H4 (cell line): ENCODE results near the gene BHMT. TPM values are rescaled to one million over a fixed set of nuclear protein-coding genes. Genes with fewer than 3 reads are reported as not detected.
"Not testable (repeated sequence)": the region's sequence is repeated elsewhere in the genome, so short reads cannot be mapped to it uniquely, and the experiment has no call there.

Experiments used
- DNase-seq: peaks from one replicate; pipeline ENCODE4 v3.0.0-alpha.2; 2015; ENCODE audit warnings: low spot score
- total RNA-seq: library from RNA; depleted of rRNA; stranded (reverse); fragments of >200 nt; shearing (Covaris generic); gene quantifications from 2 replicates; pipeline ENCODE4 v1.2.3, GENCODE V29; 2014

The BHMT gene
- total RNA-seq, 1 experiment from 2014 or later, result not detected

DNA sequence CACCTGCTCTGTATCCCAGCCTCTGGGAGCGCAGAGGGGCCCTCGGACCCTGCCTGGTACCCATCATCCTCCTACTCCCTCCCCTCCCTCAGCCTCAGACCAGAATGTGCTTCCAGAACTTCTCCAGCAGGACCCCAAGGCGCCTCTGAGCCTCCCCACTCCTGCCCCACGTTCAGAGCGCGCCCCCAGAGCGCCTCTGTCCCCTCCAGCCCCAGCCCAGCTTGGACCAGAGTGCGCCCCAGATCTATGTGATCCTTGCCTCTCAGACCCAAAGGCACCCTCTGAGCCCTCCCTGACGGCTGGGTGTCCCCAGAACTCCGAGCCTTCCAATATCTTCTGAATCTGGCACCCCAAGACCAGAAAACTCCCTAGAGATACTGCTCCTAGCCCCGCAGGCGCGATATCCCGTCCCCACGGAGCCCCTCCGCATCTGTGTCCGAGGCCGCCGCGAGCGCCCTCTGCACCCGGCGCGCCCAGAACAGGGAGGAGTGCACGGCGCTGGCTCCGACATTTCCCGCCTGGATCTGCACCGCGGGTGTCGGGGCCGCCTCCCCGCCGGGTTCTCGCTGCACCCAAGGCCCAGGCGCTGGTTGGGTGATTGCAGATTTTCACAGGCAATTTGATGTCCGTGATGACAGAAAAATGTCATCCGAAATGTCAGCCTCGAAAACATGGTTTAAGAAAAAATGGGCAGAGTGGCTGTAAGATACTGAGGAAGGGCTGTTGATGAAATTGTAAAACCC is 522 bp downstream of the BHMT start:
- DNase-seq, result no peak

DNA sequence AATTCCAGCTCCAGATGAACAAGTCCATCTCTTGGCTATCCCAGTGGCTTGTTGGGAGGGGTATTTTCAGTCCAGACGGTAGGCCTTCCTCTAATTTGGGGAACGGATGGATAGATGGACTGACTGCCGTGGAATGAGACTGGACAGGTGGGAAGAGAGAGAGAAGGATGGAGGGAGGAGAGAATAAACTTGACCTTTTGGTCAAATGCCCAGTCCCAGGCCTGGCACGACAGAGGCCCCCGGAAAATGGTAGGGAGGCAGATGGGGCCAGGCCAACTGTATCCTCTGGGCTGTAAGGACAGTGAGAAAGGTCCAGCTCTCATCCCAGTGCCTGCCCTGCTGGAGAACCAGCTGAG is 1.1 kb downstream of the BHMT start:
- no peak for DNase-seq

DNA sequence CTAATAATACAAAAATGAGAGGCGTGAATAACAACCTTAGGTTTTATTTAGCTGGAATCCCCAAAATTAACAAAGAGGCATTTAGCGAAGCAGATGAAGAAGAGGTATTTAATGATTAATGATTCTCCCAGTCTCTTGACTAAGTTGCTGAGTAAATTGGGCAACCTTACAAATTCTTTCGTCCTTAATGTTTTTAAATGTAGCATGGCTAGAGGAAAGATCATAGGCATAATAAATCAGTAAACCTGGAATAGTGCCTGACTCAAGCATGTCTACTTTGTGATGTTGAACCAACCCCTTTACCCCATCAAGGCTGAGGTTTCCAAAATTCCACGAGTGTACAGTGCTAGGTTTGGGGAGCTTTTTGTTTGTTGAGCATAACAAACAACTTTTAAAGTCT is 7.9 kb downstream of the BHMT start:
- no peak for DNase-seq

DNA sequence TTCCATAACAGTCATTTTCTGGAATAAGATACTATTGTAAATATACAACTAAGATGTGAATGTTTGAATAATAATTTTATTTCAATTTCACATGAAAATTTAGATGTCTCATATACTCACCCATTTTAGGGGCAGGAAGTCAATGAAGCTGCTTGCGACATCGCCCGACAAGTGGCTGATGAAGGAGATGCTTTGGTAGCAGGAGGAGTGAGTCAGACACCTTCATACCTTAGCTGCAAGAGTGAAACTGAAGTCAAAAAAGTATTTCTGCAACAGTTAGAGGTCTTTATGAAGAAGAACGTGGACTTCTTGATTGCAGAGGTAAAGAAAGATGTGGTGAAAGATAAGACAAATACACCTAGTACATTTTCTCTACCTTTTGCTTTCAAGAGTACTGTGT is 8.6 kb downstream of the BHMT start:
- no peak for DNase-seq

DNA sequence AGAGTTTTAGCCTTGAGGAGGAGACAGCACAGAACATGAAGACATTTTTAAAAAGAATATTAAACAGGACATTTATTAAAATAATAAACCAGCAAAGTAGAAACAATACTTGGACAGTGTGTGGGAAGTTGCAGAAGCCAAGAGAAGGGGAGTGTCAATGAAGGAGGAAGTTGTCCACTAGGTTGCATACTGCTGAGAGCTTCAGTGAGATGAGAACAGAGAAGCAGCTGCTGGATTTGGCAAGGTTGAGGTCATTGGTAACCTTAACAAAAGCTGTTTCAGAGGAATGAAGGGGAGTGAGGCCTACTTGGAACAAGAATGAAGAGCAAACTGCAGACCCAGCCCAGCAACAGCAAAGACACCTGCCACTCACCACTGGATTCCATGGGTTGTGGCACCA is 11.4 kb downstream of the BHMT start:
- DNase-seq, result no peak

DNA sequence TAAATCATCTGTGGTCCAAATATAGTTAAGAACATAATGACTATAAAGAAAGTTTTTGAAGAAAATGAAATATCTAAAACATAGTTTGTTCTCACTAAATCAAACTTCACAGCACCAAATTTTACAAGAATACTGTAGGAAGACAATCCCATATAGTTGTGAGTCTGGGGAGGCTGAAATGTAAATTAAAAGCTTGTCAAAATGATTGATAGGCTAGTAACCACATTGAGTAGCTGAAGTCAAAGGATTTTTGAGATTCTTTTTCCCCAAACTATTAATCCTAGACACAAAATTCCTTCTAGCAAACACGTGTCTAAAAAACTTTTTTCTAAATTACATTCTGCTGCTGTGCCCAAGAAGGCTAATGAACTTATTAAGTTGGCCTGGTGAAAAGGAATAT is 13.0 kb downstream of the BHMT start:
- no peak for DNase-seq

DNA sequence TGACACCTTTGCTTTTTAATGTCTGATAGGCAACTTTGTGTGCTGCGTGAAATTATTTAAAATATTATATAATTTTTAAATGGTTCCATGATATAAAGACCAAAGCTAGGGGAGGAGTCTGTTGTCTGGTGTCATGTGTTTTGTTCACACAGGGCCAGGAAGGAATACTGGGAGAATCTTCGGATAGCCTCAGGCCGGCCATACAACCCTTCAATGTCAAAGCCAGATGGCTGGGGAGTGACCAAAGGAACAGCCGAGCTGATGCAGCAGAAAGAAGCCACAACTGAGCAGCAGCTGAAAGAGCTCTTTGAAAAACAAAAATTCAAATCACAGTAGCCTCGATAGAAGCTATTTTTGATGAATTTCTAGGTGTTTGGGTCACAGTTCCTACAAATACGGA is 19.2 kb downstream of the BHMT start:
- DNase-seq, result no peak

DNA sequence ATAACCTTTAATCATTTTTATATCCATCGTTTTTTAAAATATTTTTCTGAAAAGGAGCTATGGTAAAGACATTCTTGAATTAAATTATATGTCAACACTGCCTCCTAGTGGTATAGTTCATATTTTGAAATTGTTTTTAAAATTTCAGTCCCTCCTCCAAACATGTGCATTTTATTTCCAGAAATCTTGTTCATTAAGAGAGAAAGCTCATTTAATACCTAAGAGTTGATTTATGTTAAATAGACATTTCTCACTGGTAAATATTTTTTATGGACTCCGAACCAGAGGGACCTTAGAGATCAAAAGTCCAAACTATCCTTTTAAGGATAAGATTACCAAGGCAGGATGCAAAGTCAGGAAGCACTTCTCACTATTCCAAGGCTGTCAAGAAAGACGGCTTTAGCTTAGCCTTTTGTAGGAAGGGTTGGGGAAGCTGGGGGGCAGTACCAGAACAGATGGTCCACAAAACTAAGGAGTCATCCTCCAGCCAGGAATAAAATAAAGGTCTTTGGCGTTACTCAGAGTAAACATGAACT is 21.6 kb downstream of the BHMT start:
- no peak for DNase-seq

DNA sequence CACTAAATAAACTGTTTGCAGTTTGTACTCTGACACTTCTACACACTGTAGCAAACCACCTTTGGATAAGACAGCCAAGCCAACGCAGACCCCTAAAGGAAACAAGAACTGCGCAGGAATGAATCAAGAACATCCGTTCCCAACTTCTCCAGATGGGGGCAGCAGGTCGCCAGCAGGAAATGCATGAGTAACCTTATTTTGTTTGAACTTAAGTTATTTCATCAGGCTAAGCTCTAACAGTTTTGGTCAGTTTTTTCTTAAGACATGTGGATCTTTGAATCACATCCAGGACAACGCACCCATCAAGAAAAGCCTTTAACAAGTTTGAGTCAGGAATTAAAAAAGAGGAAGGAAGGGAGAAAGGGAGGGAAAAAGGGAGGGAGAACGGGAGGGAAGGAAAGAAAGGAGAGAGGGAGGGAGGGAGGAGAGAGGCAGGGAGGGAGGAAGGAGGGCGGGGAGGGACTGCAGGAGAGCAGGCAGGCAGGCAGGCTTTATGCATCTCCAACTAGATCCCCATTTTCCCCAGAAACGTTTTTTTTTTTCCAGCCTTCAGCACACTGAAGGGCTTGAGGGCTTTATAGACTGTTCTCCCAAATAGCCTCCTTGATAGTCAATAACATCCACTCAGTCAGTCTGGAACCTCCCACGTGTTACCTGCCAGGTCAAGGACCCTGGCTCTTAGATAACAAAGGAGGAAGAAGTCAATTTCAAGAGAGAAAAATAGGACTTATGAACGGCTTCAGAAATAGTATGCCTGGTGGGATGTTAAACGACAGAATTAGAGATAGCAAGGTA is 22.2 kb downstream of the BHMT start:
- DNase-seq, result peak; percentile 84

DNA sequence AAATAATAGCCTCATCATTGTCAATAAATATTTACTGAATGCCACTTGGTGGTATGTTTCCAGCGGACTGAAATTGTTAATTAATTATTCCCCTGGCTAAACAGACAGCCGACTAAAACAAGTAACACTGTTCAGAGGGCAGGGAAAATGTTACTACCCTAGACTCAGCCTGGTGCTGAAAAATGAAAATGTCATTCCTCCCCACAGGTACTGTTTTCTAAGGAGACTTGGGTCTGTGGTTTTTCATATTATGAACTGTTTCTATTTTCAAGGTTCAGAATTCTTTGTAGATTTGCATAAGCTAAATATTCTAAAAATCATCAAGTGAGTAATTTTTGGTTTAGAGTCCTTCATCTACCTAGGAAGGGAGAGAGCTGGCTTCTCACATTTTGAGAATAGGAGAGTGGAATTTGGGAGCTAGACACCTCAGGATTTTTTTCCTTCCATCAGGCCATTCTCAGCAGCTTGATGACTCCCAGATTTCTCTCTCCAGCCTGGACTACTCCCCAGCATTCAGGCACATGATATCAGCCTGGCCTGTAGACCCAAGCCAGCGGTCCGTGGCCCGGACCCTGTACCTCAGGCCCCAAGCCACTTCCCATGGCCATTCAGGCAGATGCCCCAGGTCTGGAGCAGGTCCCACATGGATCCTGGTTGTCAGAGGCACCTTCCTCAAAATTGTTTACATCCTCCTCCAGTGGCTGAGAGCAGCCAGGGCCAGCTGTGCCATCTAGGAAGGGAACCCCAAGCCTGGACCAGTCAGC is 24.4 kb downstream of the BHMT start:
- no peak for DNase-seq

DNA sequence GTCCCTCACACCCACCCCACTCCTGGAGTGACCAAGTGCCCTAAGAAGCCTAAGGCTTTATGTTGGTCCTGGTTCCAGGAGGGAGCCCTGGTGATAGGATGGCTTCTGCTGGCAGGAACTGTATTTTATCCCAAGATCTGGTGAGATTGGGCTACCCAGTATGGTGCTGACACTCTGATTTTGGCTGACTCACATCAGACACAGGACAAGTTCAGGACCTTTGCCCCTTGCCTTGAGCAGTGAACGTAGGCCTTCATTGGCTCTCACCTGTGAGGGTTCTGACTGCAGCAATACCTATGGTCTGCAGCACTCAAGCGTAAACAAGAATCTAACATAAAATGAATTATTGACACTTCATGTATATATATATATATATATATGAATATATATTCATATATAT is 25.0 kb downstream of the BHMT start:
- no peak for DNase-seq

DNA sequence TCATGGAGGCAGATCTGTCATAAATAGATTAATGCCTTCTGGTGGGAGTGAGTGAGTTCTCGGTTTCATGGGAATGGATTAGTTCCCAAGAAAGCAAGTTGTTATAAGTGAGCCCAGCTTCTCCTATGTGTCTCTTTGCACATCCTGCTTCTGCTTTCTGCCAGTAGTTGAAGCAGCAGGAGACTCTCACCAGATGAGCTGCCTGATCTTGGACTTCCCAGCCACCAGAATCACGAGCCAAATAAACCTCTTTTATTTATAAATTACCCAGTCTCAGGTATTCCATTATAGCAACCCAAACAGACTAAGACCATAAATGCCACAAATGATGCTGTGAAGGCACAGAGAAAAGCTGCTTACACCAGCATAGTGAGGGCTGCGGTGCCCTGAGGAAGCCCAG is 28.9 kb downstream of the BHMT start:
- no peak for DNase-seq

DNA sequence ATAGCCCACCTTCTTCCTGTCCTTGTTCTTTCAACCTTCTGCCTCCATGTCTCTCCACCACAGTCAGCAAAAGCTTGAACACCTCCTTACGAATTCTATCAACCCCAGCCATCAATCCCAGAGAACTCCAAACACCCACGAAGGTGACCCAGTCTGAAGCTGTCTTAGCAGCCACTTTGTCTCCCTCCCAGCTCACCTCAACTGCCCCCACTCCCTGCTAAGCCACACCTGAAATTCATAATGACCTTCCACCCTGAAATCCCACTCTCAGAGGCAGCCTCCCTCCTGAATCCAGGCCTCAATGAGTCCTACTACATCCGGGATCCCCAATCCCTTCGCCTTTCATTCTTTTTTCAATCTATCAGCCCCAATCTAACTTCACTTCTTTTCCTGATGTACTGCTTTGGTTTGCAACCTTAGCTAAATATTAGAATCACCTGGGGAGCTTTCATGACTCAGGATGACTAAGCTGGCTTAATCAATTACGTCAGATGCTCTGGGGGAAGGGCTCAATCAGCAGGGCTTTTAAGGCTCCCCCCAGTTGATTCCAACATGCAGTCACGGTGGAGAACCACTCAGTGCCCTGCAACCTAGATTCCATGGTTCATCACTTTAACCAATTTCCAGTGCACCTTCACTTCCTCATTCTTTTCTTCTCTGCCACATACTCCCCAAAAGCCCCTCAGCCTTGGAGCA is 32.2 kb downstream of the BHMT start:
- peak; percentile 28 for DNase-seq

DNA sequence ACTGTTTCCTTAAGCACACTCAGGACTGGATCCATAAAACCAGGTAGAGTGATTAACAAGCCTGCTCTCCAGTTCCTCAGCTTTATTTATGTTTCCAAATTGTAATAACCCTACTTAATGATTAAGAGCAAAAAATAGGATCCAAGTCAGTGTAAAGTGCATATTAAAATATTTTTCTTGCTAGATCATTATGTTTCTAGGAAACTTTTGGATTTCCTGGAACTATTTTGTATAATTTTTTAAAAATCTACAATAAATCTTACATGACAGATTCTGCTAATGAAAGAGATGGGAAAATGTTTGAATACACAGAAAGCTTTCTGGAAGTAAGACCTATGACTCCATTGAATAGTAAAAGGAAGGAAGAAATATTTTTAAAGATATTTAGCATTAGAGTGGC is 35.5 kb downstream of the BHMT start:
- DNase-seq, result no peak

DNA sequence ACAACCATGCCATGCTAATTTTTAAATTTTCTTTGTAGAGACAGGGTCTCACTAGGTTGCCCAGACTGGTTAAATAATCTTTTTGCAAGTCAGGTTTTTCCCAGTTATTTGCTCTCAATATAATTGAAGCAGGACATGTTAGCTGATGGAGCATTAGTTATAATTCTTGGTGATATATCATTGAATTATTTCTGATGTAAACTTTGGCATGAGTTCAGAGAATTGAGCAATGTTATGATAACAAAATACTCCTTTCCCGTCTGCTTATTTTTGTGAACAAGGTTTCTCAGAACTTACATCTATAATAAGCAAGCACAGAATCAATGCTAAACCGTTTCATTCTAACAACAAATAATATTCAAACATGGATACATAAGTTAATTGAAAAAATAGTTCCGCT is 37.8 kb downstream of the BHMT start:
- DNase-seq, result no peak

DNA sequence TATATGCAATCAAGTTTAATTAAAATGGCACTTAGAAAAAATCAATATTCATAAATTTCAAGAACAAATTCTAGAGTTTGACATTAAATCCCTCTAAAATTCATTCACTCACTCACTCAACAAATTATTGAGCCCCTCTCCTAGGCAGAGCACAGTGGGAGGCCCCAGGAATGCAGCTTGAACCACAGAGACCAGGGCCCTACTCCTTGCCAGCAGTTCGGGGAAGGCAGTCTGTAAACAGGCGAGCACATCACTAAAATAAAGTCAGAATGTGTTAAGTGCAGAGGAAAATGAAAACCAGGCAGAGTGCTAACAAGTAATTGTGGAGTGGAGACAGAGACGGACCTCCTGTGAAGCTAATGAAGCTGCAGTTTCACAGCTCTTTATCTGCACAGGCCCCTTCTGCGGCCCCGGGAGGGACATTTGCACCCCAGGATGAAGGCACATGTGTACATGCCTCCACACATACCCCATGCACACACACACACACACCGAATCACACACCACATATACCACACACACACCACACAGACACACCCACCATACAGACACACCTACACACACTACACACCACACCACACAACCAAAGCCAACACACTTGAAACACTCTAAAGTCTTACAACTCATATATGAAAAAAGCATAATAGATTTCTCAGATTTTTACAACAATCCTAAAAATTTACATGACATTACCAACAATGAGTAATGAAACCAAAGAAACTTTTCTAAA is 40.5 kb downstream of the BHMT start:
- no peak for DNase-seq

DNA sequence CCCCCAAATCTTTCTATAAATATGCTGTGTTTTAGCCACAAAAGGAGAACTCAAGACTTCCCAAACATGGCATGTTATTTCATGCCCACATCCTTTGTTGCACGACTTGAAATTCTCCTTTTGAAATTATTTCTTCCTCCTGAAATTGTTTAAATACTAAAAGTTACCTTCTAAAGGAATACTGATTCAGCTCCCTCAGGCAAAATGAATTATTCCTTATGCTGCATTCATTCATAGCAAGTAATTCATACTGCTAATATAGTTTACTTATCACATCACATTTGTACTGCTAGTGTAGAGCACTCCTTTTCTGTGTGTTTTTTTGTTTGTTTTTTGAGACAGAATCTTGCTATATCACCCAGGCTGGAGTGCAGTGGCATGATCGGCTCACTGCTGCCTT is 45.7 kb downstream of the BHMT start:
- DNase-seq, result no peak

DNA sequence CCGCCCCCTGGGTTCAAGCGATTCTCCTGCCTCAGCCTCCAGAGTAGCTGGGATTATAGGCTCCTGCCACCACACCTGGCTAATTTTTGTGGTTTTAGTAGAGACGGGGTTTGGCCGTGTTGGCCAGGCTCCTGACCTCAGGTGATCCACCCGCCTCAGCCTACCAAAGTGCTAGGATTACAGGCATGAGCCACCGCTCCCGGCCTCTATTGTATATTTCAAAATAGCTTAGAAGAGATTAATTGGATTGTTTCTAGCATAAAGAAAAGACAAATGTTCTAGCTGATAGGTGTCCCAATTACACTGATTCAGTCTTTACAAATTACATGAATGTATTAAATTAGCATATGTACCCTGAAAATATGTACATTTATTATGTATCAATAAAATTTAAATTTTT is 50.0 kb downstream of the BHMT start:
- not testable (repeated sequence) for DNase-seq

DNA sequence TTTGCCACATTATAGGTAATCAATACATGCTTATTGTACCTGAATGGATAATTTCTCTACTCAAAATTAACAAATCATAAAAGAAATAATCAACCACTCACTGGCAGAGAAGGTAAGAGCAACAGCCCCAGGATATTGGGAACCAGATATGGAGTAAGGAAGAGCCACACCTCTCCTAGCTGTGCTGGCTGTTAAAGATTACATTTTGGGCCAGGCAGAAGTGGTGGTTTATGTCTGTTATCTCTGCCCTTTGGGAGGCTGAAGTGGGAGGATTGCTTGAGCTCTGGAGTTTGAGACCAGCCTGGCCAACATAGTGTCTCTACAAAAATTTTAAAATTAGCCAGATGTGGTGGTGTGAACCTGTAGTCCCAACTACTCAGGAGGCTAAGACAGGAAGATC is 56.4 kb downstream of the BHMT start:
- no peak for DNase-seq

DNA sequence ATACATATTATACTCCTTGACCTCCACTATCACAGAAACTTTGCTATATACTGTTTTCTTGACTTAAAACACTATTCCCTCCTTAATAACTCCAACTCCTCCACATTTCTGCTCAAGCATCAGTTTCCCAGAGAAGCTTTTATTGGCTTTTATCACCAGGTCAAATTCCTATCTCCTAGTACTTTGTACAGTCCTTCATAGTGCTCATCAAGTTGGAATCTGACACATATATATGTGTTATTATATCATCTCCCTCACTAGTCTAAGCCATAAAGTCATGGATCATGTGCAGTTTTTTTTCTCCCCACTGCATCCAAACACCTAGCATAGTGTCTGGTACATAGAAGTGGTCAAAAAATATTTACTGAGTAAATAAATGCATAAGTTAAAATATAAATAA is 59.1 kb downstream of the BHMT start:
- no peak for DNase-seq

DNA sequence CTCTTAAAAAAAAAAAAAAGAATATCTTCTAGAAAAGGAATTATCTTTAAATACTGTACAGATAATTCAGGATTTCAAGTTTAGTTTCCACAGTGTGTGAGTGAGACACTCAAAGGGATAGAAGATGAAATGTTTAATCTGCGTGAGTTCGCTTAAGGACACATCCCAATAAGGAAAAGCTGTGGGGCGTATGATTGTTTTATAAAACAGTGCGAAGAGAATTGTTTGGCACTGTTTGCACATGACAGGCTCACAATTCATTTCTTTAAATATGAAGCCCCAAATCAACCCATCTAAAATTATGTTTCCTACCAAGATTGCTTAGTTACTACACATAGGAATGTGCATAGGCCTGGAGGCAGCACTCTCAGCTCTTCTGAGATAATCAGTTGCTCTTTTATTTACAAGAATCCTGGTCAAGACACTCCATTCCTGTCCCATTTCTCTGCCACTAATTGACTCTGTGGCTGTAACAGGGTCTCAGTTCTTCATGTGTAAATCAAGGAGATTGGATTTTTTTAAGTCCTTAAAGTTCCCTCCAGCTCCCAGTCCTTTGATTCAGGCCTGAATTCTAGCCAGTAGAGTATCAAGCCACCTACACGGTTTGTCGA is 60.1 kb downstream of the BHMT start:
- no peak for DNase-seq
